Measurements from ENCODE around the gene NMRK1. TPM values are rescaled to one million over a fixed set of nuclear protein-coding genes. Genes with fewer than 3 reads are reported as not detected.

The NMRK1 gene
- total RNA-seq, 1 experiment from 2014 or later = 8.0 TPM

Small RNA genes lying within 50 kb of the gene (small RNA-seq; reads per million reads assigned to genes)
- not detected for gene RF02271

Other genes with a start within 250 kb of the NMRK1 start
- gene TRPM6, start 200.2 kb downstream of the NMRK1 start, total RNA-seq (2014; rRNA removed; shearing (Covaris generic)) = 0.02 TPM in 1 of 2 replicates, not detected in the other
- gene C9orf40, start 135.2 kb downstream of the NMRK1 start, total RNA-seq (2014; rRNA removed; shearing (Covaris generic)) = 10.8 and 12.9 TPM in 2 replicates
- 14.8 and 18.8 TPM in 2 replicates for gene CARNMT1, start 59.9 kb downstream of the NMRK1 start, total RNA-seq (2014; rRNA removed; shearing (Covaris generic))
- 24.3 and 28.2 TPM in 2 replicates for gene OSTF1, start 359 bp upstream of the NMRK1 start, total RNA-seq (2014; rRNA removed; shearing (Covaris generic))

Measured in HT1080 (cell line).